Left ventricle myocardium inferior (tissue), 1 donor: ENCODE data around the gene OOSP1. TPM values are rescaled to one million over a fixed set of nuclear protein-coding genes. Genes with fewer than 3 reads are reported as not detected.
"Not testable (repeated sequence)": the region's sequence is repeated elsewhere in the genome, so short reads cannot be mapped to it uniquely, and the experiment has no call there.

Source experiments
- DNase-seq: peaks from one replicate; pipeline ENCODE4 v3.0.0-alpha.2; 2020
- H3K27ac ChIP-seq: fragments of 200-600 bp; replicated peaks from 2 replicates; pipeline ENCODE4 v1.8.0; 2021
- H3K27me3 ChIP-seq: fragments of 200-600 bp; 2 replicates; pipeline ENCODE4 v1.8.0; 2021; ENCODE audit warnings: low read depth
- H3K36me3 ChIP-seq: fragments of 200-600 bp; 2 replicates; pipeline ENCODE4 v1.8.0; 2021
- H3K4me1 ChIP-seq: fragments of 200-600 bp; 2 replicates; pipeline ENCODE4 v1.8.0; 2021
- H3K4me3 ChIP-seq: fragments of 200-600 bp; 2 replicates; pipeline ENCODE4 v1.8.0; 2021; ENCODE audit warnings: mild to moderate bottlenecking, moderate library complexity
- H3K9me3 ChIP-seq: fragments of 200-600 bp; replicated peaks from 2 replicates; pipeline ENCODE4 v1.8.0; 2021
- intact Hi-C: fragments of 100-400 bp; cut with micrococcal nuclease; formaldehyde crosslinking; loops from one replicate; pipeline ENCODE4 v1.11.0; 2022
- total RNA-seq: library from RNA; stranded (reverse); fragmentation: NEBNext Ultra II Directional; extraction: Animal tissue kit (Norgen Biotek cat#: 25700); gene quantifications from one replicate; pipeline ENCODE4 v1.2.1, GENCODE V29; 2021
- TF ChIP-seq, protein P1 (sequence below): fragments of 200-600 bp; IDR thresholded peaks from 2 replicates; pipeline ENCODE4 v1.8.0; 2021; ENCODE audit warnings: antibody characterized with exemption, mild to moderate bottlenecking, borderline replicate concordance
- donor health status: DM: no; HTN: yes; CAD: no; lungs with severe emphysema.

The OOSP1 gene
- total RNA-seq, 1 donor from 2014 or later = not detected

DNA sequence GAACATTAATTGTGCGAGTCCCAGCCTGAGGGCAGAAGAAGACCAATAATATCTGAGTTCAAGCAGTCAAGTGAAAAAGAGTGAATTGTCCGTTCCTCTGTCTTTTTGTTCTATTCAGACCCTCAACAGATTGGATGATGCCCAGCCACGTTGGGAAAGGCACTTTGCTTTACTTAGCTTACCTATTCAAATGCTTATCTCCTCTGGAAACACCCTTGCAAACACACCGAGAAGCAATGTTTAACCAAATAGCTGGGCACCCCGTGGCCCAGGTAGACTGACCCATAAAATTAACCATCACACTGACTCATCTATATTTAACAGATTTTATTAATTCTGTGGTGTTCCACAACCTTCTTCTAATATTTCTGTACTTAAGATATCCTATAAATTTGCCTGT, 34.9 kb downstream of the OOSP1 start:
- intact Hi-C loops = no loop called here
- H3K27me3 ChIP-seq = no peaks in the 10 kb centered on the region
- TF ChIP-seq, protein P1, sequence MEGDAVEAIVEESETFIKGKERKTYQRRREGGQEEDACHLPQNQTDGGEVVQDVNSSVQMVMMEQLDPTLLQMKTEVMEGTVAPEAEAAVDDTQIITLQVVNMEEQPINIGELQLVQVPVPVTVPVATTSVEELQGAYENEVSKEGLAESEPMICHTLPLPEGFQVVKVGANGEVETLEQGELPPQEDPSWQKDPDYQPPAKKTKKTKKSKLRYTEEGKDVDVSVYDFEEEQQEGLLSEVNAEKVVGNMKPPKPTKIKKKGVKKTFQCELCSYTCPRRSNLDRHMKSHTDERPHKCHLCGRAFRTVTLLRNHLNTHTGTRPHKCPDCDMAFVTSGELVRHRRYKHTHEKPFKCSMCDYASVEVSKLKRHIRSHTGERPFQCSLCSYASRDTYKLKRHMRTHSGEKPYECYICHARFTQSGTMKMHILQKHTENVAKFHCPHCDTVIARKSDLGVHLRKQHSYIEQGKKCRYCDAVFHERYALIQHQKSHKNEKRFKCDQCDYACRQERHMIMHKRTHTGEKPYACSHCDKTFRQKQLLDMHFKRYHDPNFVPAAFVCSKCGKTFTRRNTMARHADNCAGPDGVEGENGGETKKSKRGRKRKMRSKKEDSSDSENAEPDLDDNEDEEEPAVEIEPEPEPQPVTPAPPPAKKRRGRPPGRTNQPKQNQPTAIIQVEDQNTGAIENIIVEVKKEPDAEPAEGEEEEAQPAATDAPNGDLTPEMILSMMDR = no peak
- H3K4me3 ChIP-seq = no peak overlapping the region
- no peaks in the 10 kb centered on the region for H3K9me3 ChIP-seq
- peaks cover 4% of the 10 kb centered on the region for H3K4me1 ChIP-seq
- H3K27ac ChIP-seq = no peak overlapping the region
- H3K36me3 ChIP-seq = no peaks in the 10 kb centered on the region
- DNase-seq = no peak

DNA sequence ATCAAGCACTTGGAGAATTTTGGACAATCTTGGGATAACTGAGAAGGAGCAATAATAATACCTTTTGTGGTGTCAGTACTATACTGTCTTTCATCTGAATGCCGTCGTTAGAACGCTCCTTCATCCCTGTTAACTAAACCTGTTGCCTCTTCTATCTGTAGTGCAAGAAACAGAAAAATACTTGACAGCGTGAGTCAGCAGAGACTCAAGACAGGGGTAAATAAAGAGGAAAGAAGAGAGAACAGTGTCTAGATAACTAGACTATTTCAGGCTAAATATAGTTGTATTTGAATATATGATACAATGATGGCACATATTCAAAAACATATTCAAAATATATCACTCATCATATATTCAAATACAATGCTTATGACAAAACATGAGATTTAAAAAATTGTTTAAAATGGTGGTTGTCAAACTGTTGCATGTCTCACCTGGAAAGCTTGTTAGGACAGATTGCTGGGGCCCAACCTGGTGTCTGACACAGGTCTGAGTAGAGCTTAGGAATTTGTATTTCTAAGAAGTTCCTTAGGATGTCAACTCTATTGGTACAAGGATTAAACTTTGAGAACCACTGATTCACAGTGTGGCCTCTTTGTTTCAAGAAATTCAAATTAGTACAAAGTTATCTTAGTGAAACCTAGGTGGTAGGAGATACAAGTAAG, 43.0 kb downstream of the OOSP1 start:
- no peaks in the 10 kb centered on the region for H3K36me3 ChIP-seq
- H3K4me1 ChIP-seq = no peaks in the 10 kb centered on the region
- H3K27ac ChIP-seq = no peak overlapping the region
- no peak for DNase-seq
- intact Hi-C loops = no loop called here
- no peaks in the 10 kb centered on the region for H3K9me3 ChIP-seq
- TF ChIP-seq, protein P1 = no peak
- H3K4me3 ChIP-seq = no peak overlapping the region
- no peaks in the 10 kb centered on the region for H3K27me3 ChIP-seq

DNA sequence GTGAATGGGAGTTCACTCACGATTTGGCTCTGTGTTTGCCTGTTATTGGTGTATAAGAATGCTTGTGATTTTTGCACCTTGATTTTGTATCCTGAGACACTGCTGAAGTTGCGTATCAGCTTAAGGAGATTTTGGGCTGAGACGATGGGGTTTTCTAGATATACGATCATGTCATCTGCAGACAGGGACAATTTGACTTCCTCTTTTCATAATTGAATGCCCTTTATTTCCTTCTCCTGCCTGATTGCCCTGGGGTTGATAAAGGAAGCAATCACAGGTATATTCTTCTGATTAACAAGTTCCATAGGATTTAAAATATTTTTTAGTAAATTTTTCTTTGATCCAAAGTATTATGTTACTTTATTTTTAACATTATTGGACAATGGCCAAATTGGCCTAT, 43.8 kb downstream of the OOSP1 start:
- H3K27ac ChIP-seq, DNase-seq, H3K4me1 ChIP-seq, H3K36me3 ChIP-seq, intact Hi-C loops, H3K27me3 ChIP-seq, H3K4me3 ChIP-seq, H3K9me3 ChIP-seq: not testable (repeated sequence)

DNA sequence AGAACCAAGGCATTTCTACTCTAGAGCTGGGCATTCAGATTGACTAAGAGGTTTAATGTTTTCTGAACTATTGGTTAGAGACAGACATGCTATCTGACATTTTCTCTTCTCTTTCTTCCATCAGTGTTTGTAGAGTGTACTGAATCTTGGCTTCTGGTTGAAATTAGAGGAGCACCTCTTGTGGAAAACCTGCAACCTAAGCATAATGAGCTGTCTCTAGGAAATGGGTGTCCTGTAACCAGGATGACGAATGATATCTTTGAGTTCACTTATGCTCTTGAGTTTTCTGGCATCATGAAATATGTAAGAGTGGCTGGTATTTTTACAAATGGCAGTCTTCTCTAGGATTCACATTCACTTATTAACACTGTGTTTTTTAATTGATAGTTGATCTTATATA, 45.0 kb downstream of the OOSP1 start:
- Histone ChIP-seq H3K4me3 (no peak overlapping the region), H3K36me3 (no peaks in the 10 kb centered on the region), H3K9me3 (no peaks in the 10 kb centered on the region), H3K4me1 (no peaks in the 10 kb centered on the region), H3K27ac (no peak overlapping the region), H3K27me3 (no peaks in the 10 kb centered on the region)
- TF ChIP-seq, protein P1 = no peak
- intact Hi-C loops = no loop called here
- no peak for DNase-seq

DNA sequence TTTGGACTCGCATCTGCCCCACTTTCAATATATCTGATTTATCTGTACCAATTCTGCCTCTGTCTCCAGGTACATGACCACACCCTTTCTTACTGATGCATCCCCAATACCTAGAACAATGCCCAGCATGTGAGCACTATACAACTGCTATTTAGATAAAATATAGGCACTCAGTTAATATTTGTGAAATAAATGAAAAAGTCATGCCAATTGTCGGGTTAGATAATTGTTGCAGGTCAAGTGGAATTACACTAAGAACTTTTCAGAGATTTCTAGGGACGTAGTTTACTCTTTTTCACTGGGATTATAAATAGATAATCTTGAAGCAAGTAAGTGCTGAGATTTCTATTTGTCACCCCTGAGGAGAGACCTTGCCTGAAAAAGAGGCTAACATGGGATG, 46.1 kb downstream of the OOSP1 start:
- H3K4me3 ChIP-seq = no peak overlapping the region
- no peaks in the 10 kb centered on the region for H3K27me3 ChIP-seq
- no peak overlapping the region for H3K27ac ChIP-seq
- no peaks in the 10 kb centered on the region for H3K4me1 ChIP-seq
- TF ChIP-seq, protein P1 = no peak
- H3K36me3 ChIP-seq = no peaks in the 10 kb centered on the region
- no peak for DNase-seq
- H3K9me3 ChIP-seq = peaks cover 6% of the 10 kb centered on the region
- intact Hi-C loops = no loop called here

DNA sequence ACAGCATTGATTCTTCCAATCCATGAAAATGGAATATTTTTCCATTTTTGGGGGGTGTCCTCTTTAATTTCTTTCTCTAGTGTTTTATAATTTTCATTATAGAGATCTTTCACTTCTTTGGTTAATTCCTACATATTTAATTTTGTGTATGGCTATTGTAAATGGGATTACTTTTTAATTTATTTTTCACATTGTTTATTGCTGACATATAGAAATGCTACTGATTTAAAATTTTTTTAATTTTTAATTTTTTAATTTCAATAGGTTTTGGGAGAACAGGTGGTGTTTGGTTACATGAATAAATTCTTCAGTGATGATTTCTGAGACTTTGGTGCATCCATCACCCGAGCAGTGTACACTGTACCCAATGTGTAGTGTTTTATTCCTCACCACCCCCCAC, 52.2 kb downstream of the OOSP1 start:
- H3K36me3 ChIP-seq = no peaks in the 10 kb centered on the region
- H3K4me1 ChIP-seq = no peaks in the 10 kb centered on the region
- intact Hi-C loops = no loop called here
- DNase-seq = no peak
- no peak overlapping the region for H3K27ac ChIP-seq
- H3K27me3 ChIP-seq = no peaks in the 10 kb centered on the region
- TF ChIP-seq, protein P1 = no peak
- H3K9me3 ChIP-seq = peaks cover 28% of the 10 kb centered on the region
- no peak overlapping the region for H3K4me3 ChIP-seq
